HuH-7.5 (cell line): ENCODE measurements around the gene BTBD6.

Experiments
- DNase-seq: peaks from one replicate; pipeline ENCODE4 v3.0.0; 2011; ENCODE audit warnings: low spot score

Gene BTBD6

DNA sequence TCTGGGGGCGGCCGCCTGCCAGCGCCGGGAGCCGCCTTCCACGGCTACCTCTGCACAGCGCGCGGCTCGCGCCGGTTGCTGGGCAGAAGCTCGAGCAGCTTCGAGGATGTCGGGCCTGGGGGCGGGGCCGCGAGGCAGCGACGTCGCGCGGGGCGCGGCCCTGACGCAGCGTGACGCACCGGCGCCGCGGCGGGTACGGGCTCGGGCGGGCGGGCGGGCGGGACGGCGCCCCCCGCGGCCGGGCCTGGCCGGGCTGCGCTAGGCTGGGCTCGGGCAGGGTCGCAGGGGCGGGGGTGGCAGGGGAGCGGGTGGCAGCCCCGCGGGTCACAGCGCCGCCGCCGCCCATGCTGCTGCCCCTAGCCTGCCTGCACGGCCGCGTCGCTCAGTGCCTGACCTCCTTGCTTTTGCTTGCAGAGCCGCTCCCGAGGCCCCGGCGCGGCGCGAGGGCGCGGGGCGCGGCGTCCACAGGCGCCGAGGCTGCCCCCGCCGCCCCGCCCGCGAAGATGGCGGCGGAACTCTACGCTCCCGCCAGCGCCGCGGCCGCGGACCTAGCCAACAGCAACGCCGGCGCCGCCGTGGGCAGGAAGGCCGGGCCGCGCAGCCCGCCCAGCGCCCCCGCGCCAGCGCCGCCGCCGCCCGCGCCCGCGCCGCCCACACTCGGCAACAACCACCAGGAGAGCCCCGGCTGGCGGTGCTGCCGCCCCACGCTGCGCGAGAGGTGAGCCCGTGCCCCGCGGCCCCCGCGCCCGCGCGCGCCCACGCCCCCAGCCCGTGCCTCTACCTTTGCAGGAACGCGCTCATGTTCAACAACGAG is at the start of gene BTBD6:
TSS of gene BTBD6 (plus strand) at position 166 of the 814 bp plus-strand sequence. CDS start at position 345, 179 bp downstream.
- peak; percentile 93 for DNase-seq

- DNase-seq = no peak
These were observed 49.7 kb upstream of the BTBD6 start for GRCh38 chr14:105198588-105198987.

- no peak for DNase-seq
These were observed 49.2 kb upstream of the BTBD6 start for GRCh38 chr14:105199093-105199492.

- DNase-seq = no peak
These were observed 48.3 kb upstream of the BTBD6 start for GRCh38 chr14:105200074-105200473.

- no peak for DNase-seq
These were observed 47.7 kb upstream of the BTBD6 start for GRCh38 chr14:105200641-105201040.

GRCh38 chr14:105201156-105201924 is 47.0 kb upstream of the BTBD6 start:
- no peak for DNase-seq

DNA sequence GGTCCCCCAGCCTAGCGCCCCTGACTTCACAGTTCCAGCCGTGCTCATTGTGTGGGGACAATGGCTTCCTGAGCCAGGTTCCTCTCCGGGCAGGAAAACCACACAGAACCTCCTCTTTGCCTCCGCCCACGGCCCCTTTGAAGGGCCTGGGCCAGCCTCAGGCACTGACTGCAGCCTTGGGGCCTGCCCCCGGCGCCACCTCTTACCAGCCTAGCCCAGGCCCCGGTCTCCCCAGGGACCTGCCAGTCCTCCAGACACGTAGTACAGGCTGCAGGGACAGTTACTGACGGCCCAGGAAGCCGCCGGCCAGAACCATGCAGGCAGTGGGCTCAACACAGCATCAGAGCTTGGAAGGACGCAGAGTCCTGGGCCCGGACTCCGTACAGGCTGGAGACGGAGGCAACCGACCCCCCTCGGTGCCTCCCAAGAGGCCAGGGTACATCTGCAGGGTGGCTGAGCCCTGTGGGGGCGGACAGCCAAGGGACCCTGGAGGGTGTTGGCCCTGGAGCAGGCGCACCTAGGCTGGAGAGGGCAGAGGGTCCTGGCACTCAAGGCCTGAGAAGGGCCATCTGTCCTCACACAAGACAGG is 46.3 kb upstream of the BTBD6 start:
- DNase-seq = no peak

- DNase-seq = peak; percentile 94
These were observed 45.2 kb upstream of the BTBD6 start for GRCh38 chr14:105203057-105203531.

- DNase-seq = no peak
These were observed 44.6 kb upstream of the BTBD6 start for GRCh38 chr14:105203701-105204100.

DNA sequence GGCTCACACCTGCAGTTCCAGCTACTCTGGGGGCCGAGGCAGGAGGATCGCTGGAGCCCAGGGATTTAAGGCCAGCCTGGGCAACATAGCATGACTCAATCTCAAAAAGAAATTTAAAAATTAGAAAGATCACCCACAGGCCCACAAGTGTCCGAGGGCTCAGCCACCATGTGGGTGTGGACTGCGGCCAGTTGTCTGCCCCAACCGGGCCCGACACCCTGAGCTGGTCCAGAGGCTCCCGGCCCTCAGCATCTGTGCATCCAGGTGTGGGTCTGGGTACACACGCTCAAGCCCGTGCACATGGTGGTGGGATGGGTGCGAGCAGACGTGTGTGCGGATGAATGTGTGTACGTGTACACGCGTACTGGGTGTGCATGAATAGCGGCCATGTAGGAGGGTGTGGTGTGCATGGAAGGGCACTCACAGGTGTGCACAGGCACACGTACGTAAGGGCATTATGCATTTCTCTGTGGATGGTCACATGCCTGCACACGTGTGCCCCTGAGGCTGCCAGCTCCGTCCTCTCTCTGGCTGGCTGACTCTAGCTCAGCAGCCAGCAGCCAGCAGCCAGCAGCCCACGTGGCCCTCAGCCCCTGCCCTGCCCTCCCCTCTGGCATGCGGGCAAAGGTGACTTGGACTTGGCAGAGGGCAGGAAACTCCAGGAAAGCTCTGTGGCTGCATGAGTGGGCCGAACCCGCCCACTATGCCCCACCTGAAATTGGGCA is 44.0 kb upstream of the BTBD6 start:
- DNase-seq = no peak

GRCh38 chr14:105204931-105205672 is 43.2 kb upstream of the BTBD6 start:
- no peak for DNase-seq

- DNase-seq = no peak
These were observed 42.6 kb upstream of the BTBD6 start for GRCh38 chr14:105205673-105206208.

DNA sequence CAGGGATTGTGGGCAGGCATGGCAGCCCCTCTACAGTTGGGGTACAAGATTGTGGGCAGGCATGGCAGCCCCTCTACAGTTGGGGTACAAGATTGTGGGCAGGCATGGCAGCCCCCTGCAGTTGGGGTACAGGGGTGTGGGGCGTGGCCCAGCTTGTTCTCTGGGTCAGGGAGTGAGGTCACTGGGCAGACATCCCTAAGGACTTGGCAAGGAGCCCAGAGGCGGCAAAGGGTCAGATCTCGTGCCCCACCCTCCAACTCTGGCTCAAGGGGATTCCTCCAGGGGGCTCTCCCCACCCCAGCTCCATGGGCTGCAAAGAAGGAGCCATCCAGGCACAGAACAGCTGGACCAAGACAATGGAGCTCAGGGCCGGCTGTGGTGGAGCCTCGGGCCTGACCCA is 41.5 kb upstream of the BTBD6 start:
- DNase-seq = no peak

GRCh38 chr14:105207460-105207901 is 40.9 kb upstream of the BTBD6 start:
- DNase-seq = peak; percentile 60

DNA sequence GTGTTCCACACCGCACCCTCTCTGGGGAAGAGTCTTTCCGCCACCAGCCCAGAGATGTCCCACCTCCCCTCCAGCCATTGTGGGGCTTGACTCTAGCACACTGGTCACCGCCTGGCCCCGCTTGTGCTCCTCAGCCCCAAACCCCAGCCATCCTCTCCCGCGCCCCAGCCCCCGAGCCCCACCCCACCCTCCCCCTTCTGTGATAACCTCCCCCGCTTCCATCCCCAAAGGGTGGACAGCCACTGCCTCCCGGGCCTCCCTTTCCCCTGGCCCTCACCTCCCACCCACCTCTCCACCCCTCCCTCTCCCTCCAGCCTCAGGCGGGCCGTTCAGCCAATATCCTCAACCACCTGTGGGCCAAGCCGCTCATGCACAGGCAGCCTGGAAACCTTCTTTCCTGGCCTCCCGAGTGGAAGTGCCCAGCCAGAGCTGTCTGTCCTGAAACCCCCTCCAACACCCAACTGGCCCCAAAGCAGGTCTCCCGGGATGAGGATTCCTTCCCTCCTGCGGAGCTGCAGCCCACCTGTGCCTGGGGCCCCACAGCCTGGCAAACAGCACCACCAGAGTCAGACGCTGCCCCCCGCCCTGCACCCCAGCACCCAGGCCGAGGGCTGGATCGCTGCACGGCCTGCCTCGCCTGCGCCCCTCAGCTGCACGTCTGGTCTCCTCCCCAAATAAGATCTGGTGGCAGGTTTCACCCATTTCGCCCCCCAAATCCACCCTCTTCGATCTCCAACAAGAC is 40.2 kb upstream of the BTBD6 start:
- no peak for DNase-seq

GRCh38 chr14:105208738-105209075 is 39.6 kb upstream of the BTBD6 start:
- no peak for DNase-seq

- no peak for DNase-seq
These were observed 39.2 kb upstream of the BTBD6 start for GRCh38 chr14:105209091-105209490.

- DNase-seq = no peak
These were observed 38.7 kb upstream of the BTBD6 start for GRCh38 chr14:105209646-105210045.

- DNase-seq = no peak
These were observed 37.9 kb upstream of the BTBD6 start for GRCh38 chr14:105210266-105211025.
